Gastroesophageal sphincter (tissue), 3 donors: Measurements from ENCODE around the gene NDFIP1.

ENCODE experiments used
- EP300 ChIP-seq: sonication (generic); formaldehyde crosslinking; IDR thresholded peaks from one replicate; pipeline ENCODE4 v1.6.1; 2017; ENCODE audit warnings: antibody characterized with exemption, mild to moderate bottlenecking
- POLR2A ChIP-seq, 2 donors: fragments of 450-650 bp; IDR thresholded peaks; one replicate each; pipeline ENCODE4 v1.6.1; 2017; ENCODE audit warnings: antibody characterized with exemption in 2 of 2, mild to moderate bottlenecking in 2 of 2, moderate library complexity in 1 of 2
- POLR2AphosphoS5 ChIP-seq: sonication (generic); formaldehyde crosslinking; IDR thresholded peaks from one replicate; pipeline ENCODE4 v1.6.1; 2017; ENCODE audit warnings: antibody characterized with exemption
- TF ChIP-seq, protein P1 (sequence below), 4 experiments: fragments of 200-600 bp in 2 of 4; fragments of 450-650 bp in 2 of 4; sonication (generic) in 1 of 4; IDR thresholded peaks; one replicate each; pipeline ENCODE4 v1.5.1; 2017 to 2019; ENCODE audit warnings: antibody characterized with exemption in 4 of 4, mild to moderate bottlenecking in 2 of 4, moderate library complexity in 2 of 4

DNA sequence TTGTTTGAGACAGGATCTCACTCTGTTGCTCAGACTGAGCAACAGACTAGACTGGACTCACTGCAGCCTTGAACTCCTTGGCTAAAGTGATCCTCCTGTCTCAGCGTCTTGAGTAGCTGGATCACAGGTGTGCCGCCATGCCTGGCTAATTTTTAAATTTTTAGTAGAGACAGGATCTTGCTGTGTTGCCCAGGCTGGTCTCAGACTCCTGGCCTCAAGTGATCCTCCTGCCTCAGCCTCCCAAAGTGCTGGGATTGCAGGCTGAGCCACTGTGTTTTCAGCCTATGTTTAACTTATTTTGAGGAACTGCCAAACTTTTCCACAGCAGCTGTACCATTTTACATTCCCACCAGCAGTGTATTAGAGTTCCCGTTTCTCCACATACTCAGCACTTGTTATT, 16.8 kb downstream of the NDFIP1 start:
- TF ChIP-seq, protein P1, sequence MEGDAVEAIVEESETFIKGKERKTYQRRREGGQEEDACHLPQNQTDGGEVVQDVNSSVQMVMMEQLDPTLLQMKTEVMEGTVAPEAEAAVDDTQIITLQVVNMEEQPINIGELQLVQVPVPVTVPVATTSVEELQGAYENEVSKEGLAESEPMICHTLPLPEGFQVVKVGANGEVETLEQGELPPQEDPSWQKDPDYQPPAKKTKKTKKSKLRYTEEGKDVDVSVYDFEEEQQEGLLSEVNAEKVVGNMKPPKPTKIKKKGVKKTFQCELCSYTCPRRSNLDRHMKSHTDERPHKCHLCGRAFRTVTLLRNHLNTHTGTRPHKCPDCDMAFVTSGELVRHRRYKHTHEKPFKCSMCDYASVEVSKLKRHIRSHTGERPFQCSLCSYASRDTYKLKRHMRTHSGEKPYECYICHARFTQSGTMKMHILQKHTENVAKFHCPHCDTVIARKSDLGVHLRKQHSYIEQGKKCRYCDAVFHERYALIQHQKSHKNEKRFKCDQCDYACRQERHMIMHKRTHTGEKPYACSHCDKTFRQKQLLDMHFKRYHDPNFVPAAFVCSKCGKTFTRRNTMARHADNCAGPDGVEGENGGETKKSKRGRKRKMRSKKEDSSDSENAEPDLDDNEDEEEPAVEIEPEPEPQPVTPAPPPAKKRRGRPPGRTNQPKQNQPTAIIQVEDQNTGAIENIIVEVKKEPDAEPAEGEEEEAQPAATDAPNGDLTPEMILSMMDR (IDR thresholded peaks at IDR 0.05) = no peak
- TF ChIP-seq POLR2AphosphoS5 (no peak), EP300 (no peak), POLR2A (IDR thresholded peaks at IDR 0.05) (no peak)
